ENCODE measurements around the gene PHLDA1. TPM values are rescaled to one million over a fixed set of nuclear protein-coding genes. Genes with fewer than 3 reads are reported as not detected.

The PHLDA1 gene
- total RNA-seq, 2 experiments from 2014 or later = 0.44 to 2.1 TPM

GRCh38 chr12:76037130-76038103 lies 5.8 kb upstream of the PHLDA1 start:
- CTCF ChIA-PET (ENCODE audit: unreplicated experiment) = interaction anchor here (1.0 to 1.1 kb wide), 3 partner anchors 78 to 553 kb away, joined by 3 to 6 read pairs (median 3); no protein-coding TSS in a partner anchor
- Histone ChIP-seq H3K4me2 (ENCODE audit: low read length) (0 out of 2 replicates have a peak overlapping the region, but pooled peaks have one; percentile 6), H3K4me3 (ENCODE audit: low read depth, low read length, poor library complexity, severe bottlenecking) (no peak overlapping the region), H3K79me2 (ENCODE audit: insufficient read depth, low read depth, low read length) (no peaks in the 10 kb centered on the region), H3K36me3 (ENCODE audit: insufficient read depth, low read length) (no peaks in the 10 kb centered on the region), H4K20me1 (ENCODE audit: insufficient read depth, low read length) (peaks cover 10% of the 10 kb centered on the region; the same call in 1 of the 2 replicates), H3K27ac (ENCODE audit: low read depth, low read length, poor library complexity, severe bottlenecking) (no peak overlapping the region), H3K4me1 (ENCODE audit: insufficient read depth, low read length, poor library complexity, severe bottlenecking) (peaks cover 2% of the 10 kb centered on the region), H3K9me3 (ENCODE audit: low read length) (no peaks in the 10 kb centered on the region), H3K9me2 (ENCODE audit: insufficient read depth, low read length) (no peaks in the 10 kb centered on the region), H2AFZ (ENCODE audit: low read length) (no peak overlapping the region)
- intact Hi-C loops (cut with micrococcal nuclease; ENCODE audit: unreplicated experiment) = loop anchor here (1.0 to 2.0 kb wide), 2 partner anchors 309 to 511 kb away; no protein-coding TSS in a partner anchor
- POLR2A ChIA-PET = interaction anchor here (0.5 to 1.4 kb wide), 5 partner anchors 13 to 556 kb away, joined by 3 to 6 read pairs (median 3); no protein-coding TSS in a partner anchor
- TF ChIP-seq CTCF (conservative IDR thresholded peaks at IDR 0.05; ENCODE audit: low read length) (peak; percentile 94), EZH2phosphoT487 (IDR thresholded peaks at IDR 0.05; ENCODE audit: borderline replicate concordance, low read depth, low read length) (no peak)
- peak; percentile 85 for DNase-seq (ENCODE audit: low spot score)
- no TSS peak for BruUV-seq (replicated peaks)

GRCh38 chr12:76035045-76035444 lies 3.5 kb upstream of the PHLDA1 start:
- Histone ChIP-seq H3K4me1 (ENCODE audit: insufficient read depth, low read length, poor library complexity, severe bottlenecking) (peaks cover 16% of the 10 kb centered on the region), H3K9me3 (ENCODE audit: low read length) (no peaks in the 10 kb centered on the region), H4K20me1 (ENCODE audit: insufficient read depth, low read length) (peaks cover 9% of the 10 kb centered on the region; the same call in 1 of the 2 replicates), H2AFZ (ENCODE audit: low read length) (no peak overlapping the region), H3K36me3 (ENCODE audit: insufficient read depth, low read length) (no peaks in the 10 kb centered on the region), H3K9me2 (ENCODE audit: insufficient read depth, low read length) (no peaks in the 10 kb centered on the region), H3K79me2 (ENCODE audit: insufficient read depth, low read depth, low read length) (no peaks in the 10 kb centered on the region), H3K4me2 (ENCODE audit: low read length) (no peak overlapping the region), H3K4me3 (ENCODE audit: low read depth, low read length, poor library complexity, severe bottlenecking) (no peak overlapping the region), H3K27ac (ENCODE audit: low read depth, low read length, poor library complexity, severe bottlenecking) (no peak overlapping the region)
- POLR2A ChIA-PET = interaction anchor here (1.2 kb wide), 2 partner anchors 8 to 259 kb away, joined by 3 read pairs; no protein-coding TSS in a partner anchor
- intact Hi-C loops (cut with micrococcal nuclease; ENCODE audit: unreplicated experiment) = no loop called here
- TF ChIP-seq CTCF (conservative IDR thresholded peaks at IDR 0.05; ENCODE audit: low read length) (no peak), EZH2phosphoT487 (IDR thresholded peaks at IDR 0.05; ENCODE audit: borderline replicate concordance, low read depth, low read length) (no peak)
- DNase-seq (ENCODE audit: low spot score) = no peak
- BruUV-seq (replicated peaks) = no TSS peak
- CTCF ChIA-PET (ENCODE audit: unreplicated experiment) = no interaction called here
